H1 (cell line): ENCODE results near the gene TMEM72. TPM values are rescaled to one million over a fixed set of nuclear protein-coding genes. Genes with fewer than 3 reads are reported as not detected.

Experiments
- CTCF ChIA-PET: fragments of 300-600 bp; sonication (Branson Sonifier 250); formaldehyde crosslinking; loops from one replicate; lab custom pipeline; 2021; ENCODE audit not compliant: partially characterized antibody; lab: Charles Lee
- POLR2A ChIA-PET: fragments of 300-600 bp; sonication (Branson Sonifier 250); formaldehyde crosslinking; loops from one replicate; lab custom pipeline; 2021; ENCODE audit warnings: inconsistent platforms; ENCODE audit not compliant: partially characterized antibody; lab: Charles Lee
- DNase-seq, 2 experiments: peaks; one replicate each; pipeline versions ENCODE4 v3.0.0 to v3.0.0-alpha.2; 2010 to 2022; ENCODE audit warnings: low spot score in 2 of 2, low read depth in 1 of 2, mixed read lengths in 1 of 2
- FAIRE-seq: peaks from 2 replicates; lab custom pipeline; 2011; peaks lifted over from hg19 to GRCh38; lab: Jason Lieb, UNC
- H2AFZ ChIP-seq: 2 replicates; pipeline ENCODE4 v1.8.1; 2012; ENCODE audit warnings: low read length, inconsistent platforms
- H2AK5ac ChIP-seq: 2 replicates; pipeline ENCODE4 v1.6.1; 2013; ENCODE audit warnings: low read depth, low read length
- H2BK120ac ChIP-seq: replicated peaks from 2 replicates; pipeline ENCODE3; 2013; ENCODE audit warnings: low read depth, low read length, inconsistent platforms
- H2BK12ac ChIP-seq: 2 replicates; pipeline ENCODE4 v1.6.1; 2013; ENCODE audit warnings: low read depth, low read length
- H2BK15ac ChIP-seq: 2 replicates; pipeline ENCODE4 v1.6.1; 2013; ENCODE audit warnings: low read length
- H2BK20ac ChIP-seq: 2 replicates; pipeline ENCODE4 v1.6.1; 2013; ENCODE audit warnings: low read length
- H2BK5ac ChIP-seq: 2 replicates; pipeline ENCODE4 v1.6.1; 2013; ENCODE audit warnings: low read depth, low read length
- H3K14ac ChIP-seq: 2 replicates; pipeline ENCODE4 v1.6.1; 2013; ENCODE audit warnings: inconsistent platforms; ENCODE audit not compliant: insufficient read length
- H3K18ac ChIP-seq: 2 replicates; pipeline ENCODE4 v1.6.1; 2013; ENCODE audit warnings: low read length; ENCODE audit errors: extremely low read depth
- H3K23ac ChIP-seq: 2 replicates; pipeline ENCODE4 v1.6.1; 2013; ENCODE audit warnings: inconsistent platforms; ENCODE audit not compliant: insufficient read length
- H3K23me2 ChIP-seq: 2 replicates; pipeline ENCODE4 v1.6.1; 2013; ENCODE audit warnings: low read depth, low read length
- H3K27ac ChIP-seq: 2 replicates; pipeline ENCODE4 v1.6.1; 2011; ENCODE audit warnings: low read depth, low read length, inconsistent platforms
- H3K27me3 ChIP-seq, 4 experiments: replicated peaks in 1 of 4; 1 replicate in 1 of 4; 2 replicates in 3 of 4; pipeline versions ENCODE4 v1.6.1 to v1.8.1; 2011 to 2013; ENCODE audit warnings: low read length in 3 of 4, mild to moderate bottlenecking in 3 of 4, inconsistent platforms in 2 of 4, mixed read lengths in 2 of 4, moderate library complexity in 1 of 4; ENCODE audit not compliant: control insufficient read depth in 3 of 4, insufficient read depth in 3 of 4; ENCODE audit errors: extremely low read depth in 1 of 4
- H3K36me3 ChIP-seq, 4 experiments: 2 replicates each; pipeline versions ENCODE4 v1.6.1 to v1.8.1; 2011 to 2013; ENCODE audit warnings: mild to moderate bottlenecking in 4 of 4, low read length in 3 of 4, moderate library complexity in 2 of 4, control low read depth in 1 of 4, inconsistent platforms in 1 of 4; ENCODE audit not compliant: insufficient read depth in 4 of 4, control insufficient read depth in 2 of 4
- H3K4ac ChIP-seq: replicated peaks from 2 replicates; pipeline ENCODE3; 2013; ENCODE audit warnings: low read length, low read depth, mixed read lengths, inconsistent platforms; ENCODE audit not compliant: insufficient read length
- H3K4me1 ChIP-seq, 4 experiments: replicated peaks in 1 of 4; 1 replicate in 1 of 4; 2 replicates in 3 of 4; pipeline versions ENCODE4 v1.6.1 to v1.8.1; 2011 to 2013; ENCODE audit warnings: low read length in 3 of 4, inconsistent platforms in 2 of 4, mixed read lengths in 1 of 4; ENCODE audit not compliant: insufficient read depth in 4 of 4, control insufficient read depth in 3 of 4
- H3K4me2 ChIP-seq, 2 experiments: 2 replicates each; pipeline versions ENCODE4 v1.6.1 to v1.8.1; 2011 to 2013; ENCODE audit warnings: low read depth in 2 of 2, low read length in 2 of 2, control low read depth in 1 of 2, inconsistent platforms in 1 of 2, mild to moderate bottlenecking in 1 of 2; ENCODE audit not compliant: insufficient read depth in 1 of 2
- H3K4me3 ChIP-seq, 4 experiments: fragments of 200-600, 300-600 bp in 1 of 4; sonication (generic), shearing (Covaris generic), sonication (Bioruptor Twin) in 1 of 4; 2 replicates each; pipeline versions ENCODE4 v1.5.1 to v1.8.1; 2011 to 2016; ENCODE audit warnings: low read length in 4 of 4, low read depth in 3 of 4, control low read depth in 2 of 4, inconsistent platforms in 2 of 4, mild to moderate bottlenecking in 2 of 4, mixed read lengths in 1 of 4, moderate library complexity in 1 of 4; ENCODE audit not compliant: insufficient read depth in 2 of 4; ENCODE audit errors: extremely low read depth in 1 of 4
- H3K56ac ChIP-seq: replicated peaks from 2 replicates; pipeline ENCODE3; 2013; ENCODE audit warnings: low read depth, mild to moderate bottlenecking, mixed read lengths, low read length, inconsistent platforms; ENCODE audit not compliant: insufficient read length
- H3K79me1 ChIP-seq: 2 replicates; pipeline ENCODE4 v1.6.1; 2013; ENCODE audit warnings: low read depth, low read length, control low read depth
- H3K79me2 ChIP-seq, 2 experiments: 2 replicates each; pipeline versions ENCODE4 v1.6.1 to v1.8.1; 2012 to 2013; ENCODE audit warnings: low read length in 2 of 2, mild to moderate bottlenecking in 2 of 2, inconsistent platforms in 1 of 2; ENCODE audit not compliant: insufficient read depth in 2 of 2, control insufficient read depth in 1 of 2
- H3K9ac ChIP-seq, 4 experiments: replicated peaks in 1 of 4; 1 replicate in 1 of 4; 2 replicates in 3 of 4; pipeline versions ENCODE4 v1.6.1 to v1.8.1; 2011 to 2013; ENCODE audit warnings: low read depth in 3 of 4, low read length in 3 of 4, control low read depth in 2 of 4, mild to moderate bottlenecking in 2 of 4, moderate library complexity in 2 of 4, inconsistent platforms in 1 of 4; ENCODE audit errors: extremely low read depth in 1 of 4
- H3K9me3 ChIP-seq, 2 experiments: 2 replicates each; pipeline versions ENCODE4 v1.6.1 to v1.8.1; 2012 to 2013; ENCODE audit warnings: mild to moderate bottlenecking in 2 of 2, moderate library complexity in 2 of 2, control low read depth in 1 of 2, inconsistent platforms in 1 of 2, low read depth in 1 of 2, low read length in 1 of 2, mixed read lengths in 1 of 2; ENCODE audit not compliant: insufficient read depth in 2 of 2
- H4K20me1 ChIP-seq, 2 experiments: replicated peaks in 1 of 2; 2 replicates each; pipeline versions ENCODE3 to v1.8.1; 2011 to 2013; ENCODE audit warnings: inconsistent platforms in 2 of 2, low read length in 2 of 2, mild to moderate bottlenecking in 1 of 2; ENCODE audit not compliant: insufficient read depth in 2 of 2, control insufficient read depth in 1 of 2
- H4K5ac ChIP-seq: 2 replicates; pipeline ENCODE4 v1.6.1; 2013; ENCODE audit warnings: low read length, low read depth, mixed read lengths, inconsistent platforms; ENCODE audit not compliant: insufficient read length
- H4K8ac ChIP-seq: 2 replicates; pipeline ENCODE4 v1.8.0; 2013; ENCODE audit warnings: mild to moderate bottlenecking, moderate library complexity, low read length, inconsistent platforms; ENCODE audit not compliant: insufficient read depth; ENCODE audit errors: extremely low read depth
- H4K91ac ChIP-seq: replicated peaks from 2 replicates; pipeline ENCODE3; 2013; ENCODE audit warnings: low read length, mixed read lengths, inconsistent platforms; ENCODE audit not compliant: insufficient read length
- CBX8 ChIP-seq: fragments of 300-800, 300-1000 bp; sonication (generic); IDR thresholded peaks from 2 replicates; pipeline ENCODE4 v1.7.1; 2016; ENCODE audit warnings: low read depth, low read length, borderline replicate concordance
- CHD1 ChIP-seq: IDR thresholded peaks from 2 replicates; pipeline ENCODE4 v1.6.1; 2012; ENCODE audit warnings: low read depth, low read length, improper control_type of control experiment
- CHD2 ChIP-seq: IDR thresholded peaks from 2 replicates; pipeline ENCODE4 v1.6.1; 2012; ENCODE audit warnings: low read length, improper control_type of control experiment
- EGR1 ChIP-seq: IDR thresholded peaks from 2 replicates; pipeline ENCODE4 v1.6.1; 2011; ENCODE audit warnings: low read depth, low read length, borderline replicate concordance
- JUN ChIP-seq: IDR thresholded peaks from 2 replicates; pipeline ENCODE4 v1.6.1; 2011; ENCODE audit warnings: low read depth, mild to moderate bottlenecking, improper control_type of control experiment, low read length
- MAX ChIP-seq: IDR thresholded peaks from 2 replicates; pipeline ENCODE4 v1.6.1; 2012; ENCODE audit warnings: inconsistent platforms
- RNF2 ChIP-seq: fragments of 200-900, 300-1000 bp; sonication (generic); IDR thresholded peaks from 2 replicates; pipeline ENCODE4 v1.7.1; 2016; ENCODE audit warnings: borderline replicate concordance, low read depth, mild to moderate bottlenecking, antibody characterized with exemption, low read length; ENCODE audit not compliant: poor library complexity, severe bottlenecking; ENCODE audit errors: missing control alignments
- TEAD4 ChIP-seq: IDR thresholded peaks from 2 replicates; pipeline ENCODE4 v1.6.1; 2012; ENCODE audit warnings: low read depth, low read length, inconsistent platforms, mixed read lengths
- WGBS, 2 experiments: shearing (Covaris generic) in 1 of 2; methylation state at CpG; one replicate each; pipeline versions ENCODE4 v1.1.6 to v1.1.7; 2013 to 2015; ENCODE audit warnings: low lambda C conversion rate in 2 of 2, mixed read lengths in 2 of 2, inconsistent platforms in 1 of 2, low coverage in 1 of 2, missing lambda C conversion rate in 1 of 2; ENCODE audit not compliant: insufficient replicate concordance in 2 of 2, insufficient coverage in 1 of 2, insufficient read length in 1 of 2; ENCODE audit errors: extremely low coverage in 1 of 2, missing lambda C conversion rate in 1 of 2; 5-methylcytosine and 5-hydroxymethylcytosine counted together
- polyA plus RNA-seq, 7 experiments: library from polyadenylated mRNA; depleted of rRNA in 3 of 7; stranded (reverse) in 5 of 7; unstranded in 2 of 7; fragments of >200 nt in 5 of 7; fragments of 200-250 nt in 2 of 7; gene quantifications; 1 replicate in 5 of 7; 2 replicates in 1 of 7; 4 replicates in 1 of 7; pipeline versions ENCODE4 v1.2.1 to v1.2.3, GENCODE V29; 2011 to 2013; ENCODE audit warnings: missing spikeins in 2 of 7, mixed read lengths in 2 of 7
- total RNA-seq: library from RNA; stranded (reverse); fragmentation: NEBNext Ultra II Directional; extraction: Animal tissue kit (Norgen Biotek cat#: 25700); gene quantifications from 2 replicates; pipeline ENCODE4 v1.2.1, GENCODE V29; 2021

Gene TMEM72
- total and polyA plus RNA-seq, 2 of the 8 experiments (the other 6 are each of a cell fraction or from before 2014, with no cell fraction given), result not detected

GRCh38 chr10:44902941-44903545 lies 8.1 kb upstream of the TMEM72 start:
- Histone ChIP-seq H3K56ac (no peak overlapping the region), H3K36me3 (no peaks in the 10 kb centered on the region), H2BK120ac (no peak overlapping the region), H2AFZ (0 out of 2 replicates have a peak overlapping the region, but pooled peaks have one; percentile 66), H3K14ac (no peak overlapping the region), H3K9ac (no peak overlapping the region), H3K4me2 (no peak overlapping the region), H2AK5ac (no peak overlapping the region), H3K9me3 (no peaks in the 10 kb centered on the region), H4K91ac (no peak overlapping the region)
- CTCF ChIA-PET, result interaction anchor here (0.6 to 2.5 kb wide), 3 partner anchors 14 to 1227 kb away, joined by 3 to 6 read pairs (median 3); no protein-coding TSS in a partner anchor
- TF ChIP-seq TEAD4 (no peak), CHD1 (no peak), RNF2 (no peak), JUN (no peak), CHD2 (no peak), MAX (no peak), EGR1 (no peak), CBX8 (no peak)
- TF ChIP-seq, all 59 proteins: peak for 0
- H4K5ac ChIP-seq, result no peak overlapping the region
- H3K23me2 ChIP-seq, result no peaks in the 10 kb centered on the region; the same call in 1 of the 2 replicates
- FAIRE-seq (no peak), DNase-seq (no peak)
- no peak overlapping the region for H3K23ac ChIP-seq
- H3K79me1 ChIP-seq, result no peaks in the 10 kb centered on the region
- H2BK5ac ChIP-seq, result no peak overlapping the region
- H3K79me2 ChIP-seq, result no peaks in the 10 kb centered on the region
- no peak overlapping the region for H2BK20ac ChIP-seq
- no peaks in the 10 kb centered on the region for H3K27me3 ChIP-seq
- no peak overlapping the region for H3K27ac ChIP-seq
- no peak overlapping the region for H3K4ac ChIP-seq
- no peak overlapping the region for H3K4me3 ChIP-seq
- WGBS, 2 experiments, result 88% methylated on average over 9 of the region's 9 CpGs; no CpG with 5 or more reads in 1 of the 2 experiments
- no peak overlapping the region for H3K18ac ChIP-seq
- H2BK12ac ChIP-seq, result no peak overlapping the region
- no peak overlapping the region for H2BK15ac ChIP-seq
- H4K20me1 ChIP-seq, result no peaks in the 10 kb centered on the region
- peaks cover 9 to 22% (median 10%) of the 10 kb centered on the region in 4 experiments for H3K4me1 ChIP-seq
- POLR2A ChIA-PET, result interaction anchor here (0.7 to 1.6 kb wide), 2 partner anchors 9 to 10 kb away, joined by 3 to 4 read pairs; no protein-coding TSS in a partner anchor
- H4K8ac ChIP-seq, result no peak overlapping the region
